Spleen (tissue), 11 donors: ENCODE data around the gene GPER1. TPM values are rescaled to one million over a fixed set of nuclear protein-coding genes. Genes with fewer than 3 reads are reported as not detected.
A peak's percentile ranks its signal among the peaks of the same experiment; 100 is the strongest.

Experiments used
- DNase-seq: peaks from one replicate; pipeline ENCODE4 v3.0.0-alpha.2; 2020
- H3K27ac ChIP-seq, 8 donors: fragments of 200-600 bp; sonication (generic) in 7 of 8; 1 replicate in 4 of 8; 2 replicates in 4 of 8; pipeline versions ENCODE4 v1.5.0 to v1.8.0; 2016 to 2021; ENCODE audit warnings: inconsistent platforms in 4 of 8, mild to moderate bottlenecking in 4 of 8, moderate library complexity in 1 of 8
- H3K27me3 ChIP-seq, 7 donors: fragments of 200-600 bp; sonication (generic) in 6 of 7; replicated peaks in 1 of 7; 1 replicate in 4 of 7; 2 replicates in 3 of 7; pipeline versions ENCODE4 v1.5.0 to v1.8.0; 2016 to 2021; ENCODE audit warnings: inconsistent platforms in 3 of 7, mild to moderate bottlenecking in 1 of 7
- H3K36me3 ChIP-seq, 6 donors: fragments of 200-600 bp; sonication (generic) in 5 of 6; 1 replicate in 4 of 6; 2 replicates in 2 of 6; pipeline versions ENCODE4 v1.5.0 to v1.8.0; 2016 to 2021; ENCODE audit warnings: inconsistent platforms in 2 of 6
- H3K4me1 ChIP-seq, 6 donors: fragments of 200-600 bp; sonication (generic) in 5 of 6; 1 replicate in 3 of 6; 2 replicates in 3 of 6; pipeline versions ENCODE4 v1.5.0 to v1.8.0; 2016 to 2021; ENCODE audit warnings: inconsistent platforms in 3 of 6
- H3K4me3 ChIP-seq, 8 donors: fragments of 200-600 bp; sonication (generic) in 7 of 8; 1 replicate in 4 of 8; 2 replicates in 4 of 8; pipeline versions ENCODE4 v1.5.0 to v1.8.0; 2016 to 2021; ENCODE audit warnings: inconsistent platforms in 4 of 8, mild to moderate bottlenecking in 4 of 8, moderate library complexity in 2 of 8
- H3K9me3 ChIP-seq, 8 donors: fragments of 200-600 bp; sonication (generic) in 7 of 8; 1 replicate in 4 of 8; 2 replicates in 4 of 8; pipeline versions ENCODE4 v1.5.0 to v1.8.0; 2016 to 2021; ENCODE audit warnings: inconsistent platforms in 4 of 8
- POLR2A ChIP-seq, 3 donors: fragments of 450-650 bp; IDR thresholded peaks; one replicate each; pipeline ENCODE4 v1.5.1; 2017; ENCODE audit warnings: antibody characterized with exemption in 3 of 3, mild to moderate bottlenecking in 1 of 3
- POLR2AphosphoS5 ChIP-seq, 3 donors: sonication (generic); formaldehyde crosslinking; IDR thresholded peaks; one replicate each; pipeline ENCODE4 v1.5.1; 2017; ENCODE audit warnings: antibody characterized with exemption in 3 of 3
- WGBS, 5 donors: extraction: QIAGEN DNeasy Blood & Tissue Kit in 3 of 5; methylation state at CpG; one replicate each; pipeline versions ENCODE4 v1.1.5 to v1.1.7; 2013 to 2018; 5-methylcytosine and 5-hydroxymethylcytosine counted together
- intact Hi-C: fragments of 100-400 bp; cut with DNase I; formaldehyde crosslinking; loops from one replicate; pipeline ENCODE4 v1.15.0; 2023; ENCODE audit warnings: low total_unique reads
- polyA plus RNA-seq, 3 donors: library from polyadenylated mRNA; stranded (reverse); fragments of 200-250 nt; gene quantifications; one replicate each; pipeline ENCODE4 v1.2.1, GENCODE V29; 2013
- total RNA-seq, 7 donors: library from RNA; depleted of rRNA in 3 of 7; stranded (reverse); fragments of >200 nt in 3 of 7; fragmentation: NEBNext Ultra II Directional in 4 of 7; extraction: Animal tissue kit (Norgen Biotek cat#: 25700) in 4 of 7; gene quantifications; one replicate each; pipeline versions ENCODE4 v1.1.0 to v1.2.1, GENCODE V29; 2016 to 2021
- TF ChIP-seq, protein P1 (sequence below), 11 experiments: fragments of 200-600 bp in 7 of 11; fragments of 450-650 bp in 4 of 11; sonication (generic) in 4 of 11; IDR thresholded peaks in 8 of 11; conservative IDR thresholded peaks in 3 of 11; 1 replicate in 7 of 11; 2 replicates in 4 of 11; pipeline versions ENCODE4 v1.4.0 to v1.8.0; 2016 to 2021; ENCODE audit warnings: antibody characterized with exemption in 11 of 11, inconsistent platforms in 4 of 11, mild to moderate bottlenecking in 1 of 11
- donor health status: healthy with polysubstance abuse.
- donor health status: DM: no; HTN: no; CAD: no; lungs with moderate emphysema.
- donor health status: DM: no; HTN: no; CAD: no.
- donor health status: Bipolar disorder and iron deficiency.
- donor health status: healthy.
- donor health status: DM: no; HTN: no; CAD: no.
- donor health status: DM: yes; HTN: yes; CAD: no.

Gene GPER1
- total and polyA plus RNA-seq, 10 donors, result 3.0 to 14.2 (median 6.1) TPM

- peak; percentile 61 for DNase-seq
- no peak for TF ChIP-seq POLR2A (IDR thresholded peaks at IDR 0.05)
- TF ChIP-seq, protein P1, sequence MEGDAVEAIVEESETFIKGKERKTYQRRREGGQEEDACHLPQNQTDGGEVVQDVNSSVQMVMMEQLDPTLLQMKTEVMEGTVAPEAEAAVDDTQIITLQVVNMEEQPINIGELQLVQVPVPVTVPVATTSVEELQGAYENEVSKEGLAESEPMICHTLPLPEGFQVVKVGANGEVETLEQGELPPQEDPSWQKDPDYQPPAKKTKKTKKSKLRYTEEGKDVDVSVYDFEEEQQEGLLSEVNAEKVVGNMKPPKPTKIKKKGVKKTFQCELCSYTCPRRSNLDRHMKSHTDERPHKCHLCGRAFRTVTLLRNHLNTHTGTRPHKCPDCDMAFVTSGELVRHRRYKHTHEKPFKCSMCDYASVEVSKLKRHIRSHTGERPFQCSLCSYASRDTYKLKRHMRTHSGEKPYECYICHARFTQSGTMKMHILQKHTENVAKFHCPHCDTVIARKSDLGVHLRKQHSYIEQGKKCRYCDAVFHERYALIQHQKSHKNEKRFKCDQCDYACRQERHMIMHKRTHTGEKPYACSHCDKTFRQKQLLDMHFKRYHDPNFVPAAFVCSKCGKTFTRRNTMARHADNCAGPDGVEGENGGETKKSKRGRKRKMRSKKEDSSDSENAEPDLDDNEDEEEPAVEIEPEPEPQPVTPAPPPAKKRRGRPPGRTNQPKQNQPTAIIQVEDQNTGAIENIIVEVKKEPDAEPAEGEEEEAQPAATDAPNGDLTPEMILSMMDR (IDR thresholded peaks at IDR 0.05 in 8 of 11, conservative IDR thresholded peaks at IDR 0.05 in 3 of 11), result no peak
- TF ChIP-seq POLR2AphosphoS5 (IDR thresholded peaks at IDR 0.05), result no peak
- Histone ChIP-seq H3K27ac (no peak overlapping the region), H3K4me3 (no peak overlapping the region), H3K9me3 (no peaks in the 10 kb centered on the region), H3K36me3 (peaks cover 0 to 7% (median 0%) of the 10 kb centered on the region in 6 donors), H3K27me3 (peaks cover 0 to 4% (median 0%) of the 10 kb centered on the region in 7 donors), H3K4me1 (peaks cover 0 to 31% (median 4%) of the 10 kb centered on the region in 6 donors)
- intact Hi-C loops, result no loop called here
- 71 to 91% (median 79%) methylated on average over 15 to 30 of the region's 30 CpGs for WGBS, 5 donors
Observed at GRCh38 chr7:1108264-1108920, 20.5 kb downstream of the GPER1 start.

DNA sequence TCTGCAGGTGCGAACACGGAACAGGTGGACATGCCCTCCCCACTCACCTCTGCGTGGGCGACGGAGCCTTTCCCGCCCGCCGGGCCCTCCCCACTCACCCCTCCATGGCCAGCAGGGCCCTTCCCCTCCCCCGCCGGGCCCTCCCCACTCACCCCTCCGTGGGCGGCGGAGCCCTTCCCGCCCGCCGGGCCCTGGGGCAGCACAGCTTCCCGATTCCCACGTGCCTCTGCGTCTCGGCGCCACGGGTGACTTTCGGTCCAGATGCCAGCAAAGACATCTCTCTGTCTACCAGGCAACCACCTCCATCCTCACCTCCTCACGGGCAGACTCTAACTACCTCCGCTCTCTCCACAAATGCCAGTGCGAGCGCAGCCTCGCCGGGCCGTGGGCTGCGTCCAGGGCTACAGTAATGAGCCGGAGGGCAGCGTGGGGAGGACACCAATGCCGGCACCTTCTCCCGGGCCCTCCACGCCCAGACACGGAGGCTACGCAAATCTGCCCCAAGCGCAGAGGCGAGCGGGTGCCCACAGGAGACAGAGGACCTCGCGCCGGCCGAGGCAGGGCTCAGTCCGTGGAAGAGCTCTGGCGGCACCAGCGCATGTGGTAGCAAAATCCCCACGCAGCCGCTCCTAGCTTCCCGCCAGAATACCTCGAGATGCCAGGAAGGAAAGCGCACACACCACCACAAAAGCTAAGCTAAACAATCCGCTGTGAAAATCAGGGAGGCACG is 21.8 kb downstream of the GPER1 start:
- peak; percentile 49 for DNase-seq
- Histone ChIP-seq H3K36me3 (peaks cover 0 to 7% (median 0%) of the 10 kb centered on the region in 6 donors), H3K4me3 (no peak overlapping the region), H3K4me1 (peaks cover 0 to 17% (median 2%) of the 10 kb centered on the region in 6 donors), H3K27ac (no peak overlapping the region), H3K9me3 (no peaks in the 10 kb centered on the region), H3K27me3 (peaks cover 0 to 4% (median 0%) of the 10 kb centered on the region in 7 donors)
- intact Hi-C loops, result no loop called here
- TF ChIP-seq, protein P1 (IDR thresholded peaks at IDR 0.05 in 8 of 11, conservative IDR thresholded peaks at IDR 0.05 in 3 of 11), result no peak
- no peak for TF ChIP-seq POLR2A (IDR thresholded peaks at IDR 0.05)
- no peak for TF ChIP-seq POLR2AphosphoS5 (IDR thresholded peaks at IDR 0.05)
- 95 to 98% (median 96%) methylated on average over 42 to 55 of the region's 55 CpGs for WGBS, 5 donors

DNA sequence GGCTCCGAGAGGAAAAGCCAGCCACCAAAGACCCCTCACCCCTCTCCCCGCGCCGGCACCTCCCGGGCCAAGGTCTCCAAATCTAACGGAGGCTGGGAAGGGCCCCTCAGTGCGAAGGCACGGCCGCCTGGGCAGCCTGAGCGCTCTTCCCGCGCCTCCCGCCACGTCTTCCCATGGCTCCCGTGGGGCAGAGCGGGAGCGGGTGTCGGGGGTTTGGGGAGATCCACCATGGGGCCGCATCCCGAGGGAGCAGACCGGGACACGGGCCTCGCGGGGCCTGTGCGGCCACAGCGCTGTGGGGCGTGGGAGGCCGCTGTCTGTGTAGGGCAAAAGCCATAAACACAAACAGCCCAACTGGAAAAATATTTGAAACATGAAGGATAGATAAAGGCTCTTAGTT is 22.4 kb downstream of the GPER1 start:
- peaks cover 0 to 4% (median 0%) of the 10 kb centered on the region in 7 donors for H3K27me3 ChIP-seq
- TF ChIP-seq POLR2A (IDR thresholded peaks at IDR 0.05), result no peak
- TF ChIP-seq POLR2AphosphoS5 (IDR thresholded peaks at IDR 0.05), result no peak
- TF ChIP-seq, protein P1 (IDR thresholded peaks at IDR 0.05 in 8 of 11, conservative IDR thresholded peaks at IDR 0.05 in 3 of 11), result no peak
- H3K27ac ChIP-seq, result no peak overlapping the region
- H3K36me3 ChIP-seq, result peaks cover 0 to 7% (median 0%) of the 10 kb centered on the region in 6 donors
- 95 to 97% (median 96%) methylated on average over 23 to 28 of the region's 28 CpGs for WGBS, 5 donors
- peaks cover 0 to 13% (median 2%) of the 10 kb centered on the region in 6 donors for H3K4me1 ChIP-seq
- intact Hi-C loops, result no loop called here
- no peaks in the 10 kb centered on the region for H3K9me3 ChIP-seq
- no peak overlapping the region for H3K4me3 ChIP-seq
- DNase-seq, result peak; percentile 47

- H3K4me1 ChIP-seq, result peaks cover 0 to 13% (median 2%) of the 10 kb centered on the region in 6 donors
- H3K4me3 ChIP-seq, result no peak overlapping the region
- H3K9me3 ChIP-seq, result no peaks in the 10 kb centered on the region
- 86 to 93% (median 91%) methylated on average over 3 of the region's 3 CpGs for WGBS, 5 donors
- TF ChIP-seq POLR2A (IDR thresholded peaks at IDR 0.05), result no peak
- TF ChIP-seq, protein P1 (IDR thresholded peaks at IDR 0.05 in 8 of 11, conservative IDR thresholded peaks at IDR 0.05 in 3 of 11), result no peak
- no peak for TF ChIP-seq POLR2AphosphoS5 (IDR thresholded peaks at IDR 0.05)
- peaks cover 0 to 4% (median 0%) of the 10 kb centered on the region in 7 donors for H3K27me3 ChIP-seq
- H3K36me3 ChIP-seq, result peaks cover 0 to 7% (median 0%) of the 10 kb centered on the region in 6 donors
- intact Hi-C loops, result no loop called here
- no peak overlapping the region for H3K27ac ChIP-seq
- no peak for DNase-seq
Observed at GRCh38 chr7:1111156-1111555, 23.2 kb downstream of the GPER1 start.
